H9 (cell line): ENCODE data around the gene NPHP4. TPM values are rescaled to one million over a fixed set of nuclear protein-coding genes. Genes with fewer than 3 reads are reported as not detected.

Source experiments
- DNase-seq: peaks from one replicate; pipeline ENCODE4 v3.0.0-alpha.2; 2017
- H2AFZ ChIP-seq: one replicate; pipeline ENCODE4 v1.6.1; 2013; ENCODE audit warnings: mild to moderate bottlenecking, low read length, control low read depth, moderate library complexity
- H2AK5ac ChIP-seq: 2 replicates; pipeline ENCODE4 v1.6.1; 2013; ENCODE audit warnings: low read length, control low read depth, mixed read lengths; ENCODE audit not compliant: insufficient read length
- H2BK120ac ChIP-seq: one replicate; pipeline ENCODE4 v1.6.1; 2013; ENCODE audit warnings: low read depth, mild to moderate bottlenecking, low read length, control low read depth, inconsistent platforms; ENCODE audit not compliant: poor library complexity, severe bottlenecking
- H2BK12ac ChIP-seq: 2 replicates; pipeline ENCODE4 v1.6.1; 2013; ENCODE audit warnings: low read length, control low read depth, mixed read lengths, low read depth; ENCODE audit not compliant: insufficient read length
- H2BK15ac ChIP-seq: 2 replicates; pipeline ENCODE4 v1.6.1; 2013; ENCODE audit warnings: low read depth, low read length, control low read depth
- H2BK20ac ChIP-seq: one replicate; pipeline ENCODE4 v1.6.1; 2013; ENCODE audit warnings: low read depth, mild to moderate bottlenecking, low read length, control low read depth, inconsistent platforms; ENCODE audit not compliant: poor library complexity, severe bottlenecking
- H2BK5ac ChIP-seq: 2 replicates; pipeline ENCODE4 v1.6.1; 2013; ENCODE audit warnings: low read length, control low read depth, mixed read lengths; ENCODE audit not compliant: insufficient read length
- H3K14ac ChIP-seq: 2 replicates; pipeline ENCODE4 v1.6.1; 2013; ENCODE audit warnings: low read length, control low read depth; ENCODE audit not compliant: insufficient read depth
- H3K18ac ChIP-seq: 2 replicates; pipeline ENCODE4 v1.6.1; 2013; ENCODE audit warnings: low read depth, mild to moderate bottlenecking, mixed read lengths, low read length, control low read depth; ENCODE audit not compliant: insufficient read length
- H3K23ac ChIP-seq: 2 replicates; pipeline ENCODE4 v1.6.1; 2013; ENCODE audit warnings: low read length, control low read depth, mixed read lengths, low read depth; ENCODE audit not compliant: insufficient read length
- H3K23me2 ChIP-seq: 2 replicates; pipeline ENCODE4 v1.6.1; 2013; ENCODE audit warnings: low read depth, mild to moderate bottlenecking, mixed read lengths, low read length, control low read depth; ENCODE audit not compliant: insufficient read length, poor library complexity, severe bottlenecking
- H3K27ac ChIP-seq: 2 replicates; pipeline ENCODE4 v1.5.1; 2013; ENCODE audit warnings: low read length, control low read depth, mixed read lengths, low read depth; ENCODE audit not compliant: insufficient read length
- H3K27me3 ChIP-seq: 2 replicates; pipeline ENCODE4 v1.6.1; 2013; ENCODE audit warnings: low read length, control low read depth, inconsistent platforms; ENCODE audit not compliant: insufficient read depth
- H3K4ac ChIP-seq: 2 replicates; pipeline ENCODE4 v1.6.1; 2013; ENCODE audit warnings: low read depth, mild to moderate bottlenecking, control low read depth, inconsistent platforms, low read length, moderate library complexity
- H3K4me1 ChIP-seq: 2 replicates; pipeline ENCODE4 v1.6.1; 2013; ENCODE audit warnings: low read length, control low read depth, inconsistent platforms; ENCODE audit not compliant: insufficient read depth
- H3K4me2 ChIP-seq: 2 replicates; pipeline ENCODE4 v1.6.1; 2013; ENCODE audit warnings: low read length, control low read depth, mixed read lengths; ENCODE audit not compliant: insufficient read length, insufficient read depth
- H3K56ac ChIP-seq: 2 replicates; pipeline ENCODE4 v1.6.1; 2013; ENCODE audit warnings: low read depth, mild to moderate bottlenecking, mixed read lengths, low read length, control low read depth; ENCODE audit not compliant: insufficient read length
- H3K79me1 ChIP-seq: 2 replicates; pipeline ENCODE4 v1.6.1; 2013; ENCODE audit warnings: low read depth, mild to moderate bottlenecking, moderate library complexity, low read length, control low read depth, inconsistent platforms; ENCODE audit not compliant: insufficient read depth, poor library complexity, severe bottlenecking
- H3K79me2 ChIP-seq: 2 replicates; pipeline ENCODE4 v1.6.1; 2013; ENCODE audit warnings: low read length, control low read depth, inconsistent platforms; ENCODE audit not compliant: insufficient read depth
- H3K9ac ChIP-seq: 2 replicates; pipeline ENCODE4 v1.6.1; 2013; ENCODE audit warnings: low read length, control low read depth, mixed read lengths; ENCODE audit not compliant: insufficient read length; ENCODE audit errors: extremely low read depth
- H3K9me3 ChIP-seq: one replicate; pipeline ENCODE4 v1.6.1; 2013; ENCODE audit warnings: low read depth, low read length, inconsistent platforms; ENCODE audit not compliant: control insufficient read depth
- H3T11ph ChIP-seq: one replicate; pipeline ENCODE4 v1.6.1; 2013; ENCODE audit warnings: mild to moderate bottlenecking, low read length, control low read depth, inconsistent platforms
- H4K20me1 ChIP-seq: one replicate; pipeline ENCODE4 v1.6.1; 2013; ENCODE audit not compliant: control insufficient read depth, insufficient read length, insufficient read depth
- H4K5ac ChIP-seq: 2 replicates; pipeline ENCODE4 v1.6.1; 2013; ENCODE audit warnings: low read depth, mild to moderate bottlenecking, mixed read lengths, low read length, control low read depth; ENCODE audit not compliant: insufficient read length
- H4K8ac ChIP-seq: replicated peaks from 2 replicates; pipeline ENCODE4 v1.6.1; 2013; ENCODE audit warnings: low read length, control low read depth, mixed read lengths, low read depth; ENCODE audit not compliant: insufficient read length
- H4K91ac ChIP-seq: 2 replicates; pipeline ENCODE4 v1.6.1; 2013; ENCODE audit warnings: low read depth, mild to moderate bottlenecking, moderate library complexity, mixed read lengths, low read length, control low read depth; ENCODE audit not compliant: insufficient read length
- H3K27ac Mint-ChIP-seq, 3 experiments: 2 replicates in 2 of 3; 3 replicates in 1 of 3; pipeline ENCODE4 v1.8.0; 2020 to 2021; ENCODE audit warnings: mixed read lengths in 3 of 3, mild to moderate bottlenecking in 1 of 3, moderate library complexity in 1 of 3
- H3K27me3 Mint-ChIP-seq: 2 replicates; pipeline ENCODE4 v1.8.0; 2021; ENCODE audit warnings: low read depth, mild to moderate bottlenecking, moderate library complexity, mixed read lengths
- H3K36me3 Mint-ChIP-seq, 3 experiments: 2 replicates in 2 of 3; 3 replicates in 1 of 3; pipeline ENCODE4 v1.8.0; 2020 to 2021; ENCODE audit warnings: low read depth in 3 of 3, mixed read lengths in 3 of 3; ENCODE audit not compliant: insufficient read depth in 1 of 3
- H3K4me1 Mint-ChIP-seq, 2 experiments: 2 replicates each; pipeline ENCODE4 v1.8.0; 2020; ENCODE audit warnings: mixed read lengths in 2 of 2
- H3K4me3 Mint-ChIP-seq, 2 experiments: 2 replicates in 1 of 2; 3 replicates in 1 of 2; pipeline ENCODE4 v1.8.0; 2020 to 2021; ENCODE audit warnings: mild to moderate bottlenecking in 2 of 2, mixed read lengths in 2 of 2, moderate library complexity in 1 of 2
- H3K9me3 Mint-ChIP-seq, 2 experiments: 2 replicates in 1 of 2; 3 replicates in 1 of 2; pipeline ENCODE4 v1.8.0; 2020; ENCODE audit warnings: mild to moderate bottlenecking in 2 of 2, mixed read lengths in 2 of 2, moderate library complexity in 1 of 2
- CTCF ChIP-seq: fragments of 200-600 bp; sonication (generic); conservative IDR thresholded peaks from 3 replicates; pipeline ENCODE4 v1.8.0; 2021; ENCODE audit warnings: antibody characterized with exemption, mild to moderate bottlenecking
- WGBS: extraction: QIAGEN DNeasy Blood & Tissue Kit; methylation state at CpG from one replicate; pipeline ENCODE4 v1.1.7; 2013; ENCODE audit warnings: missing lambda C conversion rate, low lambda C conversion rate, mixed read lengths; ENCODE audit not compliant: insufficient read length; ENCODE audit errors: extremely low coverage; 5-methylcytosine and 5-hydroxymethylcytosine counted together
- total RNA-seq: library from RNA; stranded (reverse); gene quantifications from 2 replicates; pipeline ENCODE4 v1.2.1, GENCODE V29; 2021

The NPHP4 gene
- total RNA-seq, 1 experiment from 2014 or later = 17.6 TPM

- Histone ChIP-seq H3K56ac (no peak overlapping the region), H4K8ac (no peak overlapping the region), H2BK120ac (no peak overlapping the region), H4K91ac (no peak overlapping the region), H3K18ac (no peak overlapping the region), H2AK5ac (no peak overlapping the region), H3K9me3 (no peaks in the 10 kb centered on the region), H2BK15ac (no peak overlapping the region), H3K23me2 (peaks cover 14% of the 10 kb centered on the region), H3K4me2 (peak overlapping the region; percentile 56), H3T11ph (no peak overlapping the region), H2BK20ac (no peak overlapping the region), H2BK5ac (no peak overlapping the region), H3K79me2 (0 out of 2 replicates have a peak, but pooled peaks cover 2% of the 10 kb centered on the region), H3K14ac (no peak overlapping the region), H3K27ac (no peak overlapping the region), H3K9ac (no peak overlapping the region), H3K27me3 (no peaks in the 10 kb centered on the region; the same call in 1 of the 2 replicates), H2BK12ac (no peak overlapping the region), H4K20me1 (no peaks in the 10 kb centered on the region), H3K79me1 (no peaks in the 10 kb centered on the region), H3K4ac (no peak overlapping the region), H4K5ac (no peak overlapping the region), H2AFZ (no peak overlapping the region), H3K4me1 (no peaks in the 10 kb centered on the region), H3K23ac (no peak overlapping the region)
- DNase-seq = no peak
- peak overlapping the region in 2 of 3 experiments; percentile 55 to 64; a peak in 3 of 7 replicates for H3K27ac Mint-ChIP-seq
- no peak for TF ChIP-seq CTCF
- peaks cover 0 to 3% (median 3%) of the 10 kb centered on the region in 3 experiments; a peak in 2 of 7 replicates for H3K36me3 Mint-ChIP-seq
- H3K4me3 Mint-ChIP-seq = peak overlapping the region; percentile 75 to 93
- no CpG with 5 or more reads among the region's 60 CpGs for WGBS
- H3K4me1 Mint-ChIP-seq = peaks cover 22 to 29% of the 10 kb centered on the region in 2 experiments
- H3K27me3 Mint-ChIP-seq = peaks cover 36% of the 10 kb centered on the region
- no peaks in the 10 kb centered on the region for H3K9me3 Mint-ChIP-seq
Observed at GRCh38 chr1:5991381-5992025, 722 bp downstream of the NPHP4 start.
